Upper lobe of left lung (tissue), 4 donors: ENCODE measurements around the gene SVIL.

Experiments
- CTCF ChIP-seq, 6 experiments: fragments of 450-650 bp in 4 of 6; fragments of 200-600 bp in 2 of 6; sonication (generic) in 2 of 6; IDR thresholded peaks; one replicate each; pipeline ENCODE4 v1.5.1; 2016 to 2019; ENCODE audit warnings: antibody characterized with exemption in 6 of 6
- EP300 ChIP-seq, 4 donors: sonication (generic); formaldehyde crosslinking; IDR thresholded peaks; one replicate each; pipeline ENCODE4 v1.5.1; 2017; ENCODE audit warnings: antibody characterized with exemption in 4 of 4, control low read depth in 2 of 4
- POLR2A ChIP-seq, 4 donors: fragments of 450-650 bp; IDR thresholded peaks; one replicate each; pipeline ENCODE4 v1.5.1; 2016 to 2017; ENCODE audit warnings: antibody characterized with exemption in 4 of 4, mild to moderate bottlenecking in 2 of 4
- POLR2AphosphoS5 ChIP-seq, 2 donors: sonication (generic); formaldehyde crosslinking; IDR thresholded peaks; one replicate each; pipeline ENCODE4 v1.5.1; 2017; ENCODE audit warnings: antibody characterized with exemption in 2 of 2

GRCh38 chr10:29619241-29619669 lies 15.5 kb downstream of the SVIL start:
- TF ChIP-seq CTCF (IDR thresholded peaks at IDR 0.05) (no peak), EP300 (IDR thresholded peaks at IDR 0.05) (no peak), POLR2AphosphoS5 (IDR thresholded peaks at IDR 0.05) (no peak), POLR2A (IDR thresholded peaks at IDR 0.05) (no peak)
